GM19099 (cell line): ENCODE data around the gene LAIR2.

ENCODE experiments used
- POLR2A ChIP-seq: IDR thresholded peaks from 3 replicates; pipeline ENCODE4 v1.6.1; 2011; ENCODE audit warnings: low read depth; ENCODE audit not compliant: insufficient read length; ENCODE audit errors: extremely low read depth

LAIR2 gene

GRCh38 chr19:54475706-54476105, 26.9 kb upstream of the LAIR2 start:
- no peak for TF ChIP-seq POLR2A

DNA sequence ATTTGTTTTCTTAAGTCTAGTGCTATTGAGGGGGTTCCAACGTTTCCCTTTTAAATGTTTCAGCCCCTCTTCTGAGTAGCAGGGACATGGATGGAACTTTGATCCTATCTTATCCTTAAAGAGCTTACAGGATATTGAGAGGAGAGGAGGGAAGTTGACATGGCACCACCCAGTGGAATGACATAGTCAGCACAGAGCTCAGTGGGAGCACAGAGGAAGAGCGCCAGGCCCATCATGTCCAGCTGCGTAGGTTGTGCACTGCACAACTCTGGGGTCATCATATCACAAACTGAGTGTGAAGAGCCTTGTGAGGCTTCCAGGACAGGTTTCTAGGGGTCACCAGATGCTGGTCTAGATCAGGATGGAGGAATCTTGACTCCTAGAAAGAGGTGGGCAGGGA, 25.0 kb upstream of the LAIR2 start:
- no peak for TF ChIP-seq POLR2A

DNA sequence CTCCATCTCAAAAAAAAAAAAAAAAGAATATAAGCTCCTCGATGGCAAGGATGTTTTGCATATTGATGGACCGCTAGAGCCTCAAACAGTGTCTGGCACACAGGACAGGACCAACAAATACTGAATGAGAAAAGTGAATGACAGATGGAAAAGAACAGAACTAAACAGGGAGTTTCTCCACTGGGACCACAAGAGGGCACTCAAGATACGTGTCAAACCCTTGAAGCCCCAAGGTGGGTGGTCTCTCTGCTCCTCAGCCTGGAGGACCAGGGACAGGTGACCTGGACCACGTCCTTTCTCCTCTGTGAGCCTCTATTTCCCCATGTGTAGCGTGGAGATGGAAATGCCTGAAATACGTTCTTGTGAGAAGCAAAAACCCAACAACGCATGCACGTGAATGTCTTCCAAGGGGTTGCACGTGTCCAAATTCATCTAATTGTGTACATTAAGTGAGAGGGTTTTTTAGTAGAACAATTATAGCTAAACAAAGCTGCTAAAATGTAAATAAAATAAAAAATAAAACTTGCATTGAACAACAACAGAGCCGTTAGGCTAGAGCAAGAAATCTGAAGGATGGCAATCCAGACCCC, 23.9 kb upstream of the LAIR2 start:
- no peak for TF ChIP-seq POLR2A

GRCh38 chr19:54480051-54480450, 22.6 kb upstream of the LAIR2 start:
- TF ChIP-seq POLR2A = no peak

DNA sequence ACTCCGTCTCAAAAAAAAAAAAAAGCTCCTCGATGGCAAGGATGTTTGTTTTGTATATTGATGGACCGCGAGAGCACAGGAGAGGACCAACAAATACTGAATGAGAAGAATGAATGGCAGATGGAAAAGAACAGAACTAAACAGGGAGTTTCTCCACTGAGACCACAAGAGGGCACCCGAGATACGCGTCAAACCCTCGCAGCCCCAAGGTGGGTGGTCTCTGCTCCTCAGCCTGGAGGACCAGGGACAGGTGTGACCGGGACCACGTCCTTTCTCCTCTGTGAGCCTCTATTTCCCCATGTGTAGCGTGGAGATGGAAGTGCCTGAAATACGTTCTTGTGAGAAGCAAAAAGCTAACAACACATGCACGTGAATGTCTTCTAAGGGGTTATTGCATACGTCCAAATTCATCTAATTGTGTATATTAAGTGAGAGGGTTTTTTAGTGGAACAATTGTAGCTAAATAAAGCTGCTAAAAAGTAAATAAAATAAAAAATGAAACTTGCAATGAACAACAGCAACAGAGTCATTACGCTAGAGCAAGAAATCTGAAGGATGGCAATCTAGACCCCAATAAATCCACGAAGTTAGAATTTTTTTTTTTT, 21.2 kb upstream of the LAIR2 start:
- TF ChIP-seq POLR2A = no peak

DNA sequence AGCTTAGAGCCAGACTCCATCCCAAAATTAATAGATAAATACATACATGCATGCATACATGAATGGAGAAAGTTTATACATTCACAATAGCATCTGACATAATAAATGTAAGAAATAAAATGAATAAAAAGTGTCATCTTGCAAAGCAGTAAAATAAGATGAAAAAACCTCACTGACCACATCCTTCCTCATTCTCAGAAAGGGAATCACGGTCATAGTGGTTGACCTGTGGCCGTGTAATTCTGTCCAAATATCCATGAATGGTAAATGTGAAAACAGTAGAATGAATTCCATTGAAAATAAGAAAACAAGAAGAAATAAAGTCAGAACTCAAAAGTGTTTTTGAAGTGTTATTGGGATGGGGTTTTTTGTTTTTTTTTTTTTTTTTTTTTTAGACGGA, 19.7 kb upstream of the LAIR2 start:
- no peak for TF ChIP-seq POLR2A

- no peak for TF ChIP-seq POLR2A
These were observed 18.2 kb upstream of the LAIR2 start for GRCh38 chr19:54484451-54484850.

DNA sequence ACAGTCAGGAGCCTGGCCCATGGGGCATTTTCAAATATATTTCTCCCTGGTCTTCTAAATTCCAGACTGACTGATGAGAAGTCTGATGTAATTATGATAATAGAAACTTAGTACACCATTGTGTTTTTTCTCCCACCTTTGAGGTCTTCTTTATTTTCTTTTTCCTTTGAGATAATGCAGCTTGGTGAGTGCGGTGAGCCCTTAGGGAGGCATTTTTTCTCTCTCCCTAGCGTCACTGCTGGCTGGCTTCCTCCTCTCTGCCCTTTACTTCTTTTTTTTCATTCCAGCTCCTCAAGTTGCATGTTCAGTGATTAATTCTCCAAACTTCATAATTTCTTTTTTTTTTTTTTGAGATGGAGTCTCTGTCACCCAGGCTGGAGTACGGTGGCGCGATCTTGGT, 16.8 kb upstream of the LAIR2 start:
- no peak for TF ChIP-seq POLR2A

GRCh38 chr19:54489341-54489740, 13.3 kb upstream of the LAIR2 start:
- TF ChIP-seq POLR2A = no peak

DNA sequence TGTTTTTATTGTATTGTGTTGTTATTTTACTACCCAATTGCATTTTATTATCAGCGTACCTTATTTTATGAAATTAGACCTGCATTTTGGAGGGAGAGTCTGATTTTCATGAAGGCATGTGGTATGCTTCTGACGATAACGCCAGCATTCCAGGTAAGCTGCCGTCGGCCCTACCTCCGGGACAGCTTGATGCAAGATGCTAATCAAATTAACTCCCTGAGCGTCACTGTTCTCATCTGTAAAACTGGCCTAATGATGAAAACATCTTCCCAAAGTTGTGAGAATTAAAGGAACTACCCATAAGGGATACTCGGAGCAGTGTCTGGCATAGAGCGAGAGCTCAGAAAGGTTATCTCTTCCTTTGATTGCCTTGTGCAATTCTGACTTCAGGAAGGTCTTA, 12.9 kb upstream of the LAIR2 start:
- no peak for TF ChIP-seq POLR2A

DNA sequence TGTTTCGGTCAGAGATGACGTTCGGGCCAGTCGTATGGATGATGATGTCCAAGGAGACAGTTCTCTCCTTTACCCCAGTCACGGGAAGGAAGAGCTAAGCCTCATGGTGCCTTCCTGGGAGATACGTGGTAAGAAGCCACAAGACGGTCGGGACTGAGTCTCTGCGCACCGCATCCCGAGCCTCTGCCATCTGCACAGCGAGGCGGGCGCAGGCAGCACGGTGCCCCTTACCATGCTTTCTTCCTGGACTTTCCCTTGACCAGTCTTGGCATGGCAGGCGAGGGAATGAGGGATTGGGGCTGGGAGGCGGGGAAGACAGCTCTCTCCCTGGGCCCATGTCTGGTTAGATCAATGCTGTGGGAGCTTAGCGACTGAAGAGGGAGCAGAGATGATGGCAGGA, 10.1 kb upstream of the LAIR2 start:
- TF ChIP-seq POLR2A = no peak

- TF ChIP-seq POLR2A = no peak
These were observed 8.6 kb upstream of the LAIR2 start for GRCh38 chr19:54493967-54494585.

GRCh38 chr19:54506079-54506478, 3.4 kb downstream of the LAIR2 start:
- TF ChIP-seq POLR2A = no peak

GRCh38 chr19:54507824-54508223, 5.2 kb downstream of the LAIR2 start:
- no peak for TF ChIP-seq POLR2A

GRCh38 chr19:54515156-54515555, 12.5 kb downstream of the LAIR2 start:
- TF ChIP-seq POLR2A = no peak

GRCh38 chr19:54517483-54517882, 14.9 kb downstream of the LAIR2 start:
- TF ChIP-seq POLR2A = no peak
